ENCODE data around the gene TBK1. TPM values are rescaled to one million over a fixed set of nuclear protein-coding genes. Genes with fewer than 3 reads are reported as not detected.

Gene TBK1
- total and polyA plus RNA-seq, 2 of the 13 experiments (the other 11 are each of a cell fraction or from before 2014, with no cell fraction given): 10.3 to 25.2 TPM

GRCh38 chr12:64544371-64545080, 92.6 kb downstream of the TBK1 start:
- TF ChIP-seq, protein P1, sequence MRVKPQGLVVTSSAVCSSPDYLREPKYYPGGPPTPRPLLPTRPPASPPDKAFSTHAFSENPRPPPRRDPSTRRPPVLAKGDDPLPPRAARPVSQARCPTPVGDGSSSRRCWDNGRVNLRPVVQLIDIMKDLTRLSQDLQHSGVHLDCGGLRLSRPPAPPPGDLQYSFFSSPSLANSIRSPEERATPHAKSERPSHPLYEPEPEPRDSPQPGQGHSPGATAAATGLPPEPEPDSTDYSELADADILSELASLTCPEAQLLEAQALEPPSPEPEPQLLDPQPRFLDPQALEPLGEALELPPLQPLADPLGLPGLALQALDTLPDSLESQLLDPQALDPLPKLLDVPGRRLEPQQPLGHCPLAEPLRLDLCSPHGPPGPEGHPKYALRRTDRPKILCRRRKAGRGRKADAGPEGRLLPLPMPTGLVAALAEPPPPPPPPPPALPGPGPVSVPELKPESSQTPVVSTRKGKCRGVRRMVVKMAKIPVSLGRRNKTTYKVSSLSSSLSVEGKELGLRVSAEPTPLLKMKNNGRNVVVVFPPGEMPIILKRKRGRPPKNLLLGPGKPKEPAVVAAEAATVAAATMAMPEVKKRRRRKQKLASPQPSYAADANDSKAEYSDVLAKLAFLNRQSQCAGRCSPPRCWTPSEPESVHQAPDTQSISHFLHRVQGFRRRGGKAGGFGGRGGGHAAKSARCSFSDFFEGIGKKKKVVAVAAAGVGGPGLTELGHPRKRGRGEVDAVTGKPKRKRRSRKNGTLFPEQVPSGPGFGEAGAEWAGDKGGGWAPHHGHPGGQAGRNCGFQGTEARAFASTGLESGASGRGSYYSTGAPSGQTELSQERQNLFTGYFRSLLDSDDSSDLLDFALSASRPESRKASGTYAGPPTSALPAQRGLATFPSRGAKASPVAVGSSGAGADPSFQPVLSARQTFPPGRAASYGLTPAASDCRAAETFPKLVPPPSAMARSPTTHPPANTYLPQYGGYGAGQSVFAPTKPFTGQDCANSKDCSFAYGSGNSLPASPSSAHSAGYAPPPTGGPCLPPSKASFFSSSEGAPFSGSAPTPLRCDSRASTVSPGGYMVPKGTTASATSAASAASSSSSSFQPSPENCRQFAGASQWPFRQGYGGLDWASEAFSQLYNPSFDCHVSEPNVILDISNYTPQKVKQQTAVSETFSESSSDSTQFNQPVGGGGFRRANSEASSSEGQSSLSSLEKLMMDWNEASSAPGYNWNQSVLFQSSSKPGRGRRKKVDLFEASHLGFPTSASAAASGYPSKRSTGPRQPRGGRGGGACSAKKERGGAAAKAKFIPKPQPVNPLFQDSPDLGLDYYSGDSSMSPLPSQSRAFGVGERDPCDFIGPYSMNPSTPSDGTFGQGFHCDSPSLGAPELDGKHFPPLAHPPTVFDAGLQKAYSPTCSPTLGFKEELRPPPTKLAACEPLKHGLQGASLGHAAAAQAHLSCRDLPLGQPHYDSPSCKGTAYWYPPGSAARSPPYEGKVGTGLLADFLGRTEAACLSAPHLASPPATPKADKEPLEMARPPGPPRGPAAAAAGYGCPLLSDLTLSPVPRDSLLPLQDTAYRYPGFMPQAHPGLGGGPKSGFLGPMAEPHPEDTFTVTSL (CRISPR knock-in tag; IDR thresholded peaks at IDR 0.05; ENCODE audit: borderline replicate concordance): no peak
- in situ Hi-C loops (cut with HindIII; ENCODE audit: extremely low pct_ligation_motif_present, low pct_unique_long_range_greater_than_20kb): loop anchor here (5.0 kb wide), 2 partner anchors 63 to 148 kb away; no protein-coding TSS in a partner anchor
- no peak overlapping the region for H3K27ac ChIP-seq (ENCODE audit: extremely low read length, insufficient read depth, low read length)
- no peaks in the 10 kb centered on the region for H3K79me2 ChIP-seq (ENCODE audit: insufficient read depth, low read length)
- FAIRE-seq (no peak), ATAC-seq (no peak), DNase-seq (ENCODE audit: low spot score) (no peak)
- no peaks in the 10 kb centered on the region for H3K36me3 ChIP-seq (replicated peaks in 1 of 2; ENCODE audit: control insufficient read depth in 1 of 2, insufficient read depth in 2 of 2, low read length in 2 of 2)
- ChIA-PET CTCF (ENCODE audit: low intra/inter-chr PET ratio, low total read pairs) (no interaction called here), POLR2A (no interaction called here)
- no peaks in the 10 kb centered on the region for H4K20me1 ChIP-seq (ENCODE audit: insufficient read depth, low read length)
- H2AFZ ChIP-seq (ENCODE audit: low read length): no peak overlapping the region
- BruUV-seq (replicated peaks): no TSS peak
- H3K9me3 ChIP-seq (ENCODE audit: low read length): no peaks in the 10 kb centered on the region
- no peak overlapping the region for H3K4me2 ChIP-seq (ENCODE audit: low read depth, low read length)
- H3K4me3 ChIP-seq (replicated peaks in 1 of 3; ENCODE audit: insufficient read depth in 1 of 3, low read depth in 2 of 3, low read length in 3 of 3): no peak overlapping the region
- intact Hi-C loops (cut with micrococcal nuclease; ENCODE audit: unreplicated experiment): no loop called here
- no peaks in the 10 kb centered on the region for H3K27me3 ChIP-seq (ENCODE audit: control insufficient read depth in 1 of 2, insufficient read depth in 2 of 2, low read length in 2 of 2)
- WGBS (ENCODE audit: low lambda C conversion rate): 59% methylated on average over 5 of the region's 8 CpGs
- H3K9ac ChIP-seq (ENCODE audit: insufficient read depth, low read depth, low read length): no peak overlapping the region
- no peaks in the 10 kb centered on the region for H3K4me1 ChIP-seq (ENCODE audit: insufficient read depth, low read length)
